ENCODE results near the gene HSD3B1. TPM values are rescaled to one million over a fixed set of nuclear protein-coding genes. Genes with fewer than 3 reads are reported as not detected.
"Not testable (repeated sequence)": the region's sequence is repeated elsewhere in the genome, so short reads cannot be mapped to it uniquely, and the experiment has no call there.

Gene HSD3B1
- total RNA-seq, 3 donors from 2014 or later, result not detected

- not testable (repeated sequence) for H3K4me3 Mint-ChIP-seq; H3K36me3 Mint-ChIP-seq (ENCODE audit: insufficient read depth); H3K9me3 Mint-ChIP-seq; DNase-seq; H3K27me3 Mint-ChIP-seq (ENCODE audit: low read depth); H3K4me1 Mint-ChIP-seq (ENCODE audit: low read depth); ATAC-seq
Observed at GRCh38 chr1:119553302-119554071, 46.5 kb downstream of the HSD3B1 start.

- Mint-ChIP-seq H3K27me3 (ENCODE audit: low read depth) (no peaks in the 10 kb centered on the region), H3K9me3 (no peaks in the 10 kb centered on the region), H3K4me3 (no peak overlapping the region), H3K4me1 (ENCODE audit: low read depth) (no peaks in the 10 kb centered on the region), H3K36me3 (ENCODE audit: insufficient read depth) (no peaks in the 10 kb centered on the region)
- DNase-seq (no peak), ATAC-seq (no peak)
Observed at GRCh38 chr1:119554183-119554582, 47.2 kb downstream of the HSD3B1 start.

- H3K4me3 Mint-ChIP-seq, result no peak overlapping the region
- H3K27me3 Mint-ChIP-seq (ENCODE audit: low read depth), result no peaks in the 10 kb centered on the region
- no peaks in the 10 kb centered on the region for H3K36me3 Mint-ChIP-seq (ENCODE audit: insufficient read depth)
- H3K4me1 Mint-ChIP-seq (ENCODE audit: low read depth), result no peaks in the 10 kb centered on the region
- no peaks in the 10 kb centered on the region for H3K9me3 Mint-ChIP-seq
- no peak for DNase-seq
- no peak for ATAC-seq
Observed at GRCh38 chr1:119556423-119556822, 49.4 kb downstream of the HSD3B1 start.

- not testable (repeated sequence) for DNase-seq; H3K9me3 Mint-ChIP-seq; H3K4me3 Mint-ChIP-seq; H3K36me3 Mint-ChIP-seq (ENCODE audit: insufficient read depth); ATAC-seq; H3K27me3 Mint-ChIP-seq (ENCODE audit: low read depth); H3K4me1 Mint-ChIP-seq (ENCODE audit: low read depth)
Observed at GRCh38 chr1:119560402-119560801, 53.4 kb downstream of the HSD3B1 start.

- peaks cover 4% of the 10 kb centered on the region for H3K27me3 Mint-ChIP-seq (ENCODE audit: low read depth)
- ATAC-seq (no peak), DNase-seq (no peak)
- no peaks in the 10 kb centered on the region for H3K36me3 Mint-ChIP-seq (ENCODE audit: insufficient read depth)
- no peaks in the 10 kb centered on the region for H3K4me1 Mint-ChIP-seq (ENCODE audit: low read depth)
- no peak overlapping the region for H3K4me3 Mint-ChIP-seq
- no peaks in the 10 kb centered on the region for H3K9me3 Mint-ChIP-seq
Observed at GRCh38 chr1:119564548-119564947, 57.5 kb downstream of the HSD3B1 start.

Other genes with a start within 250 kb of the HSD3B1 start
- gene HAO2, start 138.4 kb upstream of the HSD3B1 start, total RNA-seq, result not detected
- gene HSD3B2, start 92.1 kb upstream of the HSD3B1 start, total RNA-seq, result under 1 TPM; 0.41 to 0.98 (median 0.48) TPM
- under 1 TPM; 0.32 to 0.73 (median 0.49) TPM for gene ZNF697, start 141.1 kb downstream of the HSD3B1 start, total RNA-seq
- 10 to 100 TPM; 65.5 to 77.4 (median 65.5) TPM for gene PHGDH, start 204.7 kb downstream of the HSD3B1 start, total RNA-seq